GM19035 (cell line): ENCODE data around the gene TMEM53.
"Not testable (repeated sequence)": the region's sequence is repeated elsewhere in the genome, so short reads cannot be mapped to it uniquely, and the experiment has no call there.

Experiments
- ATAC-seq: cut with Tn5 transposase; IDR thresholded peaks from one replicate; pipeline ENCODE4 v1.9.1; 2021; ENCODE audit not compliant: unreplicated experiment

Gene TMEM53

GRCh38 chr1:44674113-44675000, at the start of gene TMEM53, which contains the start of gene ARMH1:
TMEM53 (minus strand) TSS chr1:44674481; CDS start chr1:44674391, 90 bp downstream.
ARMH1 (plus strand) TSS chr1:44674714; CDS start chr1:44689698, 14,984 bp downstream.
- ATAC-seq: peak; percentile 93

DNA sequence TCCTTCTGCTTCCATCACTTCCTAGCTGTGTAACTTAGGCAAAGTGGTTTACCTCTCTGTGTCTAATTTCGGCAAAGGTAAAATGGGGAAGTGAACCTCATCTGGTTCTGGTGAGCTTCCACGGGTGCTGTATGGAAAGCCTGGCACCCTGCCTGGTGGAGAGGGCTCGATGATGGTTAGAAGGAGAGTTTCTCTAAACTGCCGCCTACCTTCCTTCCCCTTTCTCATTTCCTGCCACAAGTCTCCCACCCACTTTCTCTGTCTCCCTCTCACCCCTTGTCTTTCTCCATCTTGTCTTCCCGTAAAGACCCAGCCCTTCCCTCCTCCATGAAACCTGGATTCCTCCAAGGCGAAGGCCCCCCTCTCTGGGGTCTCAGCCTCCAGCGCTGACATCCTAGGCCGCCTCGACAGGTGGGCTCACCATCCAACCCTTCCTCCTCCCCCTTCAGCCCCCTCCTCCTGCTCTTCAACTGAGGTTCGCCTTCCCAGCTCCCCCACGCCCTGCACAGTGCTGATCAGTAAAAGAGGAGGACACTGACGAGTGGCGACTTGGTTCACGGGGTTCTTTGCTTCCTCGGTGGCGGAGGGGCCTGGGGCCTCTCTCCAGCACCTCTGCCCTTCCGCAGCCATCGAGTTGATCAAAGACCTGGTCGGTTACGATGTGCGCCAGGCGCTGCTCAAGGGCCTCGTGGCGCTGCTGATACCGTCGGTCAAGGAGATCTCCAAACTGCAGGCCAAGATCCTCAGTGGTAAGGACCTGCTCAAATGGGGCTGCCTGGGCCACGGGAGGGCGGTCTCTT, 49.4 kb upstream of the TMEM53 start:
- ATAC-seq: no peak

GRCh38 chr1:44723064-44723463, 48.8 kb upstream of the TMEM53 start:
- no peak for ATAC-seq

DNA sequence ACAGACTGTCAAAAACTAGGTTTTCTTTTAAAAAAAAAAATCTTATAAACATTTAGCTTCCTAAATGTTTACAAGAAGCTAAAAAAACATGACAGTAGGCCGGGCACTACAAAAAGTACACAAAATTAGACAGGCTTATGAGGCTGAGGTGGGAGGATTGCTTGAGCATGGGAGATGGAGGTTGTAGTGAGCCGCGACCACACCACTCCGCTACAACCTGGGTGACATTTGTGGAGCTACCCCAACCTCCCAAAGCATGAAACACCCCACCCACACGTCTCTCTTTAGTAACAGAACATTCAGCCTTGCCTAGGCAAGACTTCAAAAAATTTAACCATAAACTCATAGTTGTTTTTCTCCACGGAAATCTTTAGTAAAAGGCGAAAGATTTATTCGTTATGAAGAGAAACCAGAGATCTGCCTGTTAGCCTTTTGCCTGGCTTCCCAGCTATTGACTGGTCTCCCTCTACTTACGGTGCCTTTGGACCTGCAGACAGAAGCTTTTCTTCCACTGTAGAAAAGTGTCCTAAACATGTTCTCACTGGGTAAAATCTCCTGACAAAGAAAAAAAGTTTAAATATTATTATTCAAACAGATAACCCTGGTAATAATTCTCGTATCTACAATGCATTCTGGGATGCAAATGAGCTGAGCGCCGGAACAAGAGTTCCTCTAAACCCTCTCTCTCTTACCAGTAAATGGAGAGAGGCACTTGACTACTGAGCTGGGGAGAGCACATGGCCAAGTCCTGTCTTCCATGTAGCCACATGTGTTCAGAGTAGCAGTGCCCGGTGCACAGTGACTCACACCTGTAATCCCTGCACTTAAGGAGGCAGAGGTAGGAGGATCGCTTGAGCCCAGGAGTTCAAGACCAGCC, 47.4 kb upstream of the TMEM53 start:
- peak; percentile 79 for ATAC-seq

GRCh38 chr1:44720281-44720680, 46.0 kb upstream of the TMEM53 start:
- ATAC-seq: no peak

DNA sequence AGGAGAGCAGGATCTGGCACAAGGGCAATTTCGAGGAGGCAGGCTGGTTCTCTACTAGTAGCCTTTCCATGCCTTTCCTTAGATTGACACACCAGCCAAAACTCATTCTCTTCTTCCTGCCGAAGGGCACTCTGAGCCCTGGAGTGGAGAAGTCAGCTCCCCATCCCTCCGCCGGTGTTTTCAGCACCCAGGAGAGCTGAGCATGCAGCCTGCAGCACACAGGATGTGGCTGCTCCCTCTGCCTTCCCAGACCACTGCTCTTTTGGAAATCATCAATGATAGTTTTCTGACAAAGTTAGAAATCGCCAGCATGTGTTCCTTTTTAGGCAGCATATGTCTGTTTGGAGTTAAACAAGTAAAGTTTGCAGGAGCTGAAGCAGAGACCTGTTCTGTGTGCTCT, 45.0 kb upstream of the TMEM53 start:
- no peak for ATAC-seq

DNA sequence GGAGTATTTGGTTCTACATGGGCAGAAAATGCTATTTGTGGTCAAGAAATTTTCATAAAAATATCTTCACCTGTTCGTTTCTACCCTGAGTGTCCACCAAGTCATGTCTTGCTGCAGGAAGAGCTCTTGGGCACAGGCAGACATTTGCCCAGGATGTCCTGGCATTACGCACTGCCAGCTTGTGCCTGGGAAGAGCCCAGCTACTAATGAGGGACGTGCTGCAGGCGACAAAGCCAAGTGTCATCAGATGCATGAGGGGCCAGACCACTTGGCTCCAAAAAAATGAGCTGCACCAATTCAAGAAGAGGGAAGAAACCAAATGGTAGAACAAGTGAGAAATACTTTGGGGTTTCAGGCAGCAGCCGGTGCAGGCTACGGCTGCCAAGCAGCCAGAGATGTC, 43.8 kb upstream of the TMEM53 start:
- ATAC-seq: no peak

GRCh38 chr1:44717653-44718052, 43.4 kb upstream of the TMEM53 start:
- no peak for ATAC-seq

- ATAC-seq: no peak
Measured at GRCh38 chr1:44717156-44717555, 42.9 kb upstream of the TMEM53 start.

DNA sequence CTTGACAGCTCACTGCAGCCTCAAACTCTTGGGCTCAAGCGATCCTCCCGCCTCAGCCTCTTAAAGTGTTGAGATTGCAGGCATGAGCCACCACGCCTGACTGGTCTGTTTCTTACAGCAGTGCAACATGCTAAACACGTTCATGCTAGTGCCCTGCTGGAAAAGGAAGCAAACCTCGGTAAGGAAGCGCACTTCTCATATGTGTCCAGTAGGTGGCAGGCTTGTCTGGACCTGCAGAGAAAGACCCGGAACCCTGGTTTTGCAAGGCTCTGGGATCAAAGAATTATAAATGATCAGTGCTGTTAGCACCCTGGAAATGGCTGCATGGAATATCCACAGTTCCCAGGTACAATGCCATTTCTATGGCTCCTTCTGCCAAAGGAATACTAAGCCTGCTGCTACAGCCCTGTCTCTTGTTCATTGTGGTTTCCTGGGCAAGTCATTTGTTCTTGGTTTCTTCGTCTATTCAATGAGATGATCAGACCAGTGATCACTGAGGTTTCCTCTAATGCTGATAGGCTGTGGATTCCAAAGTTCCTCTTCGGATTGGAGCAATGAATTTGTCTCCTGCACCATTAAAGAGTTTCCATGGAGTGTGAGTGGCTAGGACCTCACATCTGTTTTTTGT, 40.8 kb upstream of the TMEM53 start:
- peak; percentile 56 for ATAC-seq

GRCh38 chr1:44714532-44714931, 40.3 kb upstream of the TMEM53 start:
- no peak for ATAC-seq

DNA sequence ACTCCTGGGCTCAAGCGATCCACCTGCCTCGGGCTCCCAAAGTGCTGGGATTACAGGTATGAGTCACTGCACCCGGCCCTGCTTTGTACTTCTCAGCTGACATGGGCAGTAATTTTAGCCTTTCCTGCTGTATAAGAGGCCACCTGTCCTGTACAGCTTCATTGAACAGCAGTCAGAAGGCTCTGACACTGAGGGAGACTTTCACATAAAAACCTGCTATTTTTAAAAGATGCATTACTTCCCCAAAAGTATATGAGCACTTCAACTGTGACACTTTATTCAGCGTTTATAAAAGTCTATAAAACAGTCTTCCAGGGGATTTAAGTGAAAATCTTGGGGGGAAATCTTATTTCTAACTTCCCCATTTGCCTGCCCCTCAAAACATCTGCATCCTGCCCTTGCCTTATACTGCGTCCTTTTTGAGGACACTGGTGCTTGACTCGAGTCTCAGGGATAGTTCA, 39.1 kb upstream of the TMEM53 start:
- ATAC-seq: no peak

- ATAC-seq: no peak
Measured at GRCh38 chr1:44707959-44708831, 33.9 kb upstream of the TMEM53 start.

- no peak for ATAC-seq
Measured at GRCh38 chr1:44707112-44707881, 33.0 kb upstream of the TMEM53 start.

- no peak for ATAC-seq
Measured at GRCh38 chr1:44705938-44706337, 31.7 kb upstream of the TMEM53 start.

GRCh38 chr1:44705470-44705869, 31.2 kb upstream of the TMEM53 start:
- no peak for ATAC-seq

GRCh38 chr1:44701141-44701573, 26.9 kb upstream of the TMEM53 start:
- ATAC-seq: no peak

GRCh38 chr1:44700573-44700972, 26.3 kb upstream of the TMEM53 start:
- no peak for ATAC-seq

DNA sequence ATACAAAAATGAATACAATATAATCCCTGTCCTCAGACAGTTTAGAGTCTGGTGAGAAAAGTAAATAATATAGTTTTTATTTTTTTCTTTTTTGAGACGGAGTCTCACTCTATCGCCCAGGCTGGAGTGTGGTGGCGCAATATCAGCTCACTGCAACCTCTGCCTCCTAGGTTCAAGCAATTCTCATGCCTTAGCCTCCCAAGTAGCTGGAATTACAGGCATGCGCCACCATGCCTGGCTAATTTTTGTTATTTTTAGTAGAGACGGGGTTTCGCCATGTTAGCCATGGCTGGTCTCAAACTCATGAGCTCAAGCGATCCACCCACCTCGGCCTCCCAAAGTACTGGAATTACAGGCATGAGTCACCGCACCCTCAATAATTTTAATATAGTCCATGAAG, 25.1 kb upstream of the TMEM53 start:
- ATAC-seq: not testable (repeated sequence)
